Right renal pelvis (tissue), 4 donors: ENCODE data around the gene BMAL1. TPM values are rescaled to one million over a fixed set of nuclear protein-coding genes. Genes with fewer than 3 reads are reported as not detected.

Source experiments
- DNase-seq, 4 donors: peaks; one replicate each; pipeline ENCODE4 v3.0.0-alpha.2; 2013; ENCODE audit warnings: low read depth in 4 of 4, low spot score in 3 of 4, missing footprints in 1 of 4
- polyA plus RNA-seq, 4 donors: library from polyadenylated mRNA; unstranded; fragments of 120-200 nt; gene quantifications; one replicate each; pipeline ENCODE4 v1.2.1, GENCODE V29; 2013; ENCODE audit not compliant: insufficient read length in 4 of 4

Gene BMAL1
- polyA plus RNA-seq, 4 donors = 8.8 to 14.2 (median 11.9) TPM

DNA sequence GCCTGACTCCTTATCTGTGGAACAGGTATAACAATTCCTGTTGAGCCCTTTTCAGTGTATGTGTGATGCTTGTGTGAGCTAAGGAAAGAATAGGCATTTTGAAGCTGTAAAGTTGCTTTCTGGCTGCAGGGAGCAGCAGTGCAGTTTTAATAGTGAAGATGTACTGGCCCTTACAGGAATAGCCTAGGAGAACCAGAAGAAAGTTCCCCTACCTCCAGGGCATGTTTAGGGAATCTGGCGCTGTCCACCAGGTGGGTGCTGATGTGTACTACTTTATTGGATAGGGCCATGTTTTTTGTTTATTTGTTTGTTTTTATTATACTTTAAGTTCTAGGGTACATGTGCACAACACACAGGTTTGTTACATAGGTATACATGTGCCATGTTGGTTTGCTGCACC is 11.5 kb downstream of the BMAL1 start:
- DNase-seq = no peak

DNA sequence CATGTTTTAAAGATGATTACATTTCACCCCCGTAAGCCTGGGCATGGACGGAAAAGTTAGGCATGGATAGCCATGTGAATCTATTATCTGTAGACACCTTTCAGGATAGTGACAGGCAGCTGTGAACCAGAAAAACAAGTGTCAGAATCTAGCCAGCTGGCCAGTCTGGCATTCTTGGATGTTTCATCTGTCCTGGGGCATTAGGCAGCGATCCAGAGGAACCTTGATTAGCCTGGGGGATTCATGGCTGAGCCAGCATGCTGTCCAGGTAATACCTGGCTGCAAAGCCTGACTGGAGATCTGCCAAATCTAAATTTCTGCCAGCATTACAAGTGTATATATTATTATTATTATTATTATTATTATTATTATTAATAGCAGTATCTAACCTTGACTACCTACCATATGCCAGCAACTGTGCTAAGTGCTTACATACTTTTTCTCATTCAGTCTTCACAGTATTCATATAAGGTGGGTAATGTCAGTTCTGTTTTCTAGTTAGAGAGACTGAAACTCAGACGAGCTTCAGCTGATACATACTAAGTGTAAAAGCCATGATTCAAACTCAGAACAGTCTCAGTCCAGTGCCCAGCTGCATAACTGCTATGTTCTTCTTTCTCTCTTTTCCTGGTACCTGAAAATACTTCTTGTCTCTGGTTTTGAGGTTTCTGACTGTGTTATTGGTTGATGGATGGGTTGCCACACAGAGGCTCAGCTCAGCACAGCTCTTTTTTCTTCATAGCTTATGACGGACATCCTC is 12.8 kb downstream of the BMAL1 start:
- no peak for DNase-seq

DNA sequence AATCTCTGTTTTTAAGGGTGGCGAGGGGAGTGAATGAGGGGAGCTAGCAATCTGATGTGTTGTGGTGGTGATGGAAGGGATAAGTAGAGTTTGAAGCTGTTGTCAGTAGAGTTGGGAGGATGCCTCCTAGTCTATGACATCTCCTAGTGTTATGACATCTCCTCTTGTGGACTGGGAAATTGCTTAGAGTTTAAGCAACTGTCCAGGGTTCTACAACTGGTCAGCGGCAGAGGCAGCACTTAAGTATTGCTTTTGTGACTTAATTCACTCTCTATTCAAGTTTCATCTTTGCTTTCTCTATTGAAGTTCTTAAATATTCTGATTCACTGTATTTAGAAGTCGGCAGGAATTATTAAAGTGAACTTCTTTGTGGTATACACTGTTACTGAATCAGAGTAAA is 13.8 kb downstream of the BMAL1 start:
- no peak for DNase-seq

DNA sequence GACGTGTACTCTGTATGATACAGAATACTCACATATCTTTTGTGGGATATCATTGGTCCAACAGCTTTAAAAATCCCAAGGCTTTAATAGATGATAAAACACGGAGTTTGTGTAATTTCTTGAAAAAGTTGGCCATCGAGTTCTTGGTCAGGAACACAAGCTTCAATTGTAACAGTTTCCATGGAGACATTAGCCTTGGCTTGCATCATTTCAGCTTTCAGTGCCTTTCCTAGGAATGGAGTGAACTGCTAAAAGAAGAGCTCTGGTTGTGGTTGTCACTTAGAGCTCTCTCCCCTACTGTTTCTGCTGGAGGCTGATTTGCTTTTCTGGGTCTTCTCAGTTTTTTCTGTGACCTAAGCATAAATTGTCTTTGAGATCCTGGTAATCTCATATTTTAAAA is 14.2 kb downstream of the BMAL1 start:
- DNase-seq = no peak

DNA sequence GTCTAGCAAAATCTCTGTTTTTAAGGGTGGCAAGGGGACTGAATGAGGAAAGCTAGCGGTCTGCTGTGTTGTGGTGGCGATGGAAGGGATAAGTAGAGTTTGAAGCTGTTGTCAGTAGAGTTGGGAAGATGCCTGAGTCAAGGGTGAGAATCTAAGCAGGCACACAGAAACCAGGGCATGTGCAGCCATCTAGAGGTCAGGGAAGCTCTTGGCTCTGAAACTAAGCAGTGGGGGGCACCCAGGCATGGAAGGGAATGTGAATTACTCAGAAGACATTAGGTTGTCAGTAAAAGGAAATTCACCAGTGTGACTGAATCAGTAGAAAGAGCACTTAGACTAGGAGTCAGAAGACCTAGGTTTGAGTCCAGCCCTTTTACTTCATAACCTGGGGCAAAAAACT is 15.4 kb downstream of the BMAL1 start:
- DNase-seq = no peak

DNA sequence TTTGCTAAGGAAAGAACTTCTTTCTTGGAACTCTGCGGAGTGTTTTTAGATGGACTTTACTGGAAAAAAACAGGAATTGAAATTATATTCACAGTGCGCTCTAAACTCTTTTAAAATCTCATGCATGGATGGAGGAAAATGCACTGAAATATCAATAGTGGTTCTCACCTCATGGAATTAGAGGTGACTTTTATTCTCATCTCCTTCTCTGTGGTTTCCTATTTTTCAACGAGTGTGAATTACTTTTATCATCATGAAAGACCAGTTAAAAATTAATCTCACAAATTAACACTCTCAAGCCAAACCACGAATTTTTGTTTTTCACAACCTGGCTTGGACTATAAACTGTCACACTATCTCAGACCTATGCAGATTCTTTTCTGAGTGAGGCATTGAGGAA is 16.6 kb downstream of the BMAL1 start:
- DNase-seq = no peak

DNA sequence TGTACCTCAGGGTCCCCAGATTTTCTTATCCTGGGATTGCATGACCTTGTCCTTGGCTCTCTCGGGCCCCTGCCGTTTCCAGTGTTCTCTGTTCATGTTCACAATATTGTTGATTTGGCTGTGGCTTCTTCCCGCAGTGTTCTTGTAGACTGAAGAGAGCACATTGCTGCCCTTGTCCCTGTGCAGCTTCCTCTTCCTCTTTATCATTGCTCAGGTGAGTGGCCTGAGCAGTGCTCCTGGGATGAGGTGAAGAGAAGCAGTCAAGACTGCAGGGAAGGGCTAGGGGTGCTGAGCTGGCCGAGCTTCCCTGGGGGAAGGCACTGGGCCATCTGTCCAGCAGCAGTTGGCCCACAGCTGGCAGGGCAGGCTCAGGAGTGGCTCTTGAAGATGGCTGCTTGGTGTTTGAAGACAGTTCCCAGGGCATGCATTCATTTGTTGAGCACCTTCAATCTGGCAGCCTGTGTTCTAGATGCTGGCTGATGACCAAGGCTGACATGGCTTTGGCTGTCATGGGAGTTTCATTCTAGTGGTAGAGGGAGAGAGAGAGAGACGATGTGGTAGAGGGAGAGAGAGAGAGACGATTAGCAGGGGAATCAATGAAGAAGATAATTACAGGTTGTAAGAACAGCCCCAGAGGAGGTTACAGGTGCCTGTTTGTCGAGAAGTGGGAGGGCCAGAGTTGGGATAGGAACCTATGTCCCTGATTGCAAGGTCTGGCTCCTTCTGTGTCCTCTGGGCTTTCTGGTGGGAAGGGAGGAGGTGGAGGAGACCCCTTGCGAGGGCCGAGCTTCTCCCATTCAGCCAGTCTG is 17.4 kb downstream of the BMAL1 start:
- DNase-seq = no peak

DNA sequence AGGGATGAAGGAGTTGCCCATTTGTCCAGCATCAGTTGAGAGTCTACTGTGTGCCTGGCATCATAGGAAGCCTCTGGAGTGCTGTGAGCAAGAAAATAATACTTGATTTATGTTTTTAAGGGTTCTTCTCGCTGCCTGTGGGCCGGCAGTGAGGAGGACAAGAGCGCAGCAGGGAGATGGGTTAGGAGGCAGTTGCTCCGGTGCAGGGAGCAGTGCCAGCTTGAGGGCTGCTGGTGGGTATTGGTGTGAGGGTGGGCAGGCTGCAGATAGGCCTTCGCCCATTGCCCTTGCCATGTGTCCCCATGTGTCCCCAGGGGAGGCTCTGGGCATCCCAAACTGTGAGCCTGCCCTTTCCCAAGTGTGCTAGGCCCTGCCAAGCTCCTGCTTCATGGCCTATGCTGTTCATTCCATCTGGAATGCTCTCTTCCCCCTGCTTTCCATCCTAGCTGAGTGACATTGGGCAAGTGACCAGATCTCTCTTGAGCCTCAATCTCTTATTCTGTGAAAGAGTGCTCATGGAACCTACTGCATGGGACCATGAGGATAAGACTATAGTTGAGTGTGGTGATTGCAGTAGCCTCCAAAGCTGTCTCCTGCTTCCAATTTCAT is 19.8 kb downstream of the BMAL1 start:
- no peak for DNase-seq

DNA sequence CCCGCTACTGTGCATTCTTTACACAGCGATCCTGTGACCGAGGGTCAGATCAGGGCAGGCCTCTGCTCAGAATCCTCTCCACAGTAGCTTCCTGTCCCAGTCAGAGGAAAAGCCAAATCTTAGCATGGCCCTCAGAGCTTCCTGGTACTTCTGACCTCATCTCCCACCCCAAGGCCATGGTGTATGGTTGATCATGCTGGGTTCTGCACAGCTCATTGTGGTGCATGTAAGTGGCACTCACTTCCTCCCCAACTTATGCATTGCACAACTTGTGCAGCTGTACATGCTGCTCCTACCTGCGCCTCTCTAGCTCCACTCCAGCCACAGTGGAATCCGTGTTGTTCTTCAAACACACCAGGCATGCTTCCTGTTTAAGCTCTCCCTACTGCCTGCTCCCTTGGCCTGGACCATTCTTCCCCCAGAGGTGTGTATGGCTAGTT is 20.3 kb downstream of the BMAL1 start:
- no peak for DNase-seq

DNA sequence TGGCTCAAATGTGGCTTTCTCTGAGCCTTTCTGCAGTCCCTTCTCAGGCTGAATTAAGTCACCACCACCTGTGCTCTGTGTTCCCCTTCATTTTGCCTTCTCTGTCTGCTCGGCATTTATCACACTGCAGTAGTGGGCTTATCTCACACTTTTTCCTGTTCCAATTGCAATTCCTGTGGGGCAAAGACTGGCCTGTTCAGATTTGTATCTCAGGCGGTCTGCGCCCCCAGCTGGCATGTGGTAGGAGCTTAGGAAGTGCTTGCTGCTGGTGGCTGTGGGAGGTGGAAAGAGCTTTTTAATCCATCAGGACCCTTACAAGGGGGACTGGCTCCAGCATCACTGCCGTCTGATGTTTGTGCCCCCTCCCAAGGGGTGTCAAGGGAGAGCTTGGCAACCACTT is 21.2 kb downstream of the BMAL1 start:
- no peak for DNase-seq

DNA sequence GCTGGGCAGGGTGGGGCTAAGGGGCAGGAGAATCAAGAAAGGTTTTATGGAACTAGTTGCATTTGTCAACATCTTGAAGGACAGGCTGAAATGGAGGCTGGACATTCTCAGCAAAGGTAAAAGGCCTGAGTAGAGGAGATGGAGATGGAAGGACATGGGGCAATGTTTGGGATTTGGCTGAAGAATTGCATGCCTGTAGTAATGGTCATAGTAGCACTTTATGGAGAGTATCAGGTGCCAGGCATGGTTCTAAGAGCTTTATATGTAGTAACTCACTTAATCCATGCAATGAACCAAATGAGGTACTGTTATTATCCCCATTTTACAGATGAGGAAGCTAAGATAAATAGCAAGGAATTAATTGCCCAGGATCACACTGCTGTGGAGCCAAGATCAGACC is 23.9 kb downstream of the BMAL1 start:
- DNase-seq = no peak

DNA sequence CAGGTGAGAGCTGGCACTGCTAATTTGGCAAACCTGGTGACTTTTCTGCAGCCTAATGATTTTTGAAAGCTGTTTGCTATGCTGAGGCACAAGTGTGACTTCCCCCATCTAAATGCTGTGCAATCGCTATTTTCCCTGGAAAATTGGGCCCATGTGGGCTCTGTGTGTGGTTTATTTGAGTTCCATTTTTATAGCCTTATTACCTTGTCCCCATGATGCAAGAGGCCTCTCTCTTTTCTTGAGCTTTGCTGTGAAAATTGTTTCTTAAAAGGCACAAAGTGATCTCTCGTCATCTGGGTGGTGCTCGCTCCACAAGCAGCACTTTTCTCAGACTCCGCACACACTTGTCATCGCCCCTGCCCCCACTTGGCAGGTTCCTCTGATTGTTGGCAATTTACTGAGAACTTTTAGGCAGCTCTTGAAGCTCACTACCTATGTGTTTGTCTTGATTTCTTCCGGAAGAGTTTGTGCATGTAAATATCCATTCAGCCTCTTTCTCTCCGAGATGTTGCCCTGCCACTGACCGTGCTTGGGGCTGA is 24.9 kb downstream of the BMAL1 start:
- no peak for DNase-seq

DNA sequence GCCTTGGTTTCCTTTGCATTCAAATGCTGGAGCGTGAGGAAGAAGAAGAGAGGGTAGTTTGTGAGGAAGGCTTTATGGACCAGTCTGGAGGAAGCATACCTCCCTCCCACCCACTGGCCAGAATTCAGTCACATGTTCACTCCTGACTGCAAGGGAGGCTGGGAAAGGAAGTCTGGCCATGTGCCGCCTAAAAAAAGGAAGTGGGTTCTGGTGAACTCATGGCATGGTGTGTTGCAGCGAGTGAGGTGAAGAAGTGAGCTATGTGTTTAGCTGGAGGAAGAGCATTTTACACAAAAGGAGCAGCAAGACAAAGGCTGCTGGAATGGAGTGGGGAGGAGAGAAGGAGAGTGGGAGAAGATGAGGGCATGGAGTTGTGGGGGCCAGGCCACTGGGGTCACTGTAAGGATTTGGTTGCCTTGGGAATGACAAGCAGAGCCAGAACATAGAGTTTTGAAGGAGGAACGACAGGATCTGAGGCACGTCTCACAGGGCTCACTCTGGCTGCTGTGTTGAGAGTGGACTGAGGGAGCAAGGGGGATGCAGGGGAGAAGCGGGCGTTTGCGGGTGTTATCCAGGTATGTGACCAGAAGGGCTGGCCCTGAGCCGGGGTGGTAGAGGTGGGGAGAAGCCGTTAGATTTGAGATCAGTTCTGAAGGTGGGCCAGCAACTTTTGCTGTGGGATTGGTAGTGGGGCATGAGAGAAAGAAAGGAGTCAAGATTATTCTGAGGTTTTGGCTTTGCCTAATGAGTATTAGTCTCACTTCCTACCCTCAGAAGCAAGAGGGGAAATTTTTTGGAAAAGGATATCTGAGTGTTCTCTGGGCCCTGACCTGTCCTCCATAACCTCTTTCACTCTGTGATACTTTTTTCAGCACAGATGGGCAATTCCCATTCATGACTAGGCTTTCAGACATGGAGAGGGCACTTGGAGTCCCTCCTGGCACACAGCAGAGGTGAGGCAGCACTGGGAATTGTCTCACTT is 26.4 kb downstream of the BMAL1 start:
- no peak for DNase-seq

DNA sequence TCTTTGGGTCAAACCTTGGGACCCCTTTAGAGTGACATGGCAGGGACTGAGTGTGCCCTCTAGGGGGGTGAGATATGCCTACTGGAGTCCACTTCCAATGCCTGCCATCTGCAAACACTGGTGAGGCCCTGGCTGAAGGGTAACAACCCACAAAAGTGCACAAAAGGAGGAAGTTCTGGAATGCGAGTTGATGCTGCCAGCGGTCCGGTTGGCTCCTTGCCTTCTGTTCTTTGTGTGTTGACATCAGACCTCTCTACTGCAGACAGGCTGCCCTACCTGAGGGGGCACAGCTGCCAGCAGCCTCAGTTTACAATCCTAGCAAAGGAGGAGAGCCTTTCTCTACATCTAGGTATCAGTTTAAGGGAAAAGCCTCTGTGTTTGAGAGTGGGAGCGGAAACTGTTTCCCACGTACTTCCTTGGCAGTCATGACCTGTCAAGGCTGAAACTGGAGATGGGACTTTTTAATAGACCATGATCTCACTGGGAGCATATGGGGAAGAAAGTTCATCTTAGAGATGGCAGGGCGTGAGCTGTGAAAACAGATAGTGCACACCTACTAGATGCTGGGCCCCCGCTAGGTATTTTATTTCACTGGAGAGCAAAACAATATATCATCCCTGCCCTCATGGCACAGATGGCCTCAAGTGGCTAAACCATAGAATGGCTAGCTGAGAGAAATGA is 27.2 kb downstream of the BMAL1 start:
- DNase-seq = no peak

DNA sequence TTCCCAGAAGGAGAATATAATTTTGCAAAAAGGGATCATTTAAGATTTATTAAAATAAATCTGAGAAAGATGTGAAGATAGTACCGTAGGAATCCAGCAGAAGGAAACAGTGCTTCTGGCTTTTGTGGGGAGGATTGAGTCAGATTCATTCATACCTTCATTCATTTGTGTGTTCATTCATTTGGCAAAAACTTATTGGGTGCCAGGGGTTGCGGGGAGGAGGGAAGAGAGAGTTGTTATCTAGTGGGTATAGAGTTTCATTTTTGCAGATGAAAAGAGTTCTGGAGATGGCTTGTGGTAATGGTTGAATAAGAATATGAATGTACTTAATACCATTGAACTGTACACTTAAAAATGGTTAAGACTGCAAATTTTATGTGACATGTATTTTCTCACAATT is 31.1 kb downstream of the BMAL1 start:
- no peak for DNase-seq

DNA sequence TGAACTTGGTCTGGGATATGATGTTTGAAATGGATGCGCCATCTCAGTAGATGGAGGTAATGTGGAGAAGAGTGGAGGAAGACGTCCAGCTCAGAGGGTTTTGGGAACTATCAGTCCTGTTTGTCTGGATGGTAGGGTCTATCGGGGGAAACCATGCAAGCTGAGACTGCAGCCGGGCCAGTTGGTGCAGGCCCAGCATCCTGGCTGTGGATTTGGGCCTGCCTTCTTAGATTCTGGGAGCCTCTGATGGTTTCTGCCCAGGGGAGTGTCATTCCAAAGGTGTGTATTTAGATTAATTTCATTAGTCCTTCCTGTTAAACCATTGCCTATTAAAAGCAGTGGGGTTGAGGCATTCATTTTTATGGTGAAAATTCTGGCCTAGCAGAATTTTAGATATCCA is 31.6 kb downstream of the BMAL1 start:
- no peak for DNase-seq

DNA sequence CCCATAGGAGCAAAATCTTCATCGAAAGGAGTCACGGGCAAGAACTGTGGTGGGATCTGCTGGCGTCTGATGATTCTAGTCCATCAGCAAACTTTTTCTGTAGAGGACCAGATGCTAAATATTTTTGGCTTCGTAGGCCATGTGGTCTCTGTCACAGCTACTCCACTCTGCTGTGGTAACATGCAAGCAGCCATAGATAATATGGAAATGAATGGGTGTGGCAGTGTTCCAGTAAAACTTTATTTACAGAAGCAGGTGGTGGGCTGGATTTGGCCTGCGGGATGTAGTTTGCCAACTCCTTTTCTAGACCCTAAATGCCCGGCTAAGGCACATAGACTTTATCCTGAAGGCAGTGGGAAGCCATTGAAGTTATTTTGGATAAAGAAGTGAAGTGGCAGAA is 32.9 kb downstream of the BMAL1 start:
- no peak for DNase-seq

DNA sequence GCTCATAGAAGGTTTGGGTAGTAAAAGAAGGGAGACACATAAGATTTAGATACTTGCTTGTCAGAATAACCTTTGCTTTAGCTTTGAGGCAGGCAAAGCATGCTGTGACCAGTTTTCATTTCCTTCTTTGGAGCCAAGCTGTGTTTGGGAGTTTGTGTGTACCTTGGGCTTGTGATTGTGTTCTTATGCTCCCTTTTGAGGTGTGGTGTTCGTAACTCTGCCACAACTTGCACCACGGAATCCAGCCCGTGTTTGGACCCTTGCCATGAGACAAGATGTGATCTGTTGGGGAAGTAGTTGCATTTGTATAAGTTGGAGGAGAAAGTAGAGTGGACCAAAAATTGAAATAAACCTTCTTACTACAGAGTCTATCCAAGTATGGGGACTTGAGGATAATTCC is 34.0 kb downstream of the BMAL1 start:
- DNase-seq = no peak

DNA sequence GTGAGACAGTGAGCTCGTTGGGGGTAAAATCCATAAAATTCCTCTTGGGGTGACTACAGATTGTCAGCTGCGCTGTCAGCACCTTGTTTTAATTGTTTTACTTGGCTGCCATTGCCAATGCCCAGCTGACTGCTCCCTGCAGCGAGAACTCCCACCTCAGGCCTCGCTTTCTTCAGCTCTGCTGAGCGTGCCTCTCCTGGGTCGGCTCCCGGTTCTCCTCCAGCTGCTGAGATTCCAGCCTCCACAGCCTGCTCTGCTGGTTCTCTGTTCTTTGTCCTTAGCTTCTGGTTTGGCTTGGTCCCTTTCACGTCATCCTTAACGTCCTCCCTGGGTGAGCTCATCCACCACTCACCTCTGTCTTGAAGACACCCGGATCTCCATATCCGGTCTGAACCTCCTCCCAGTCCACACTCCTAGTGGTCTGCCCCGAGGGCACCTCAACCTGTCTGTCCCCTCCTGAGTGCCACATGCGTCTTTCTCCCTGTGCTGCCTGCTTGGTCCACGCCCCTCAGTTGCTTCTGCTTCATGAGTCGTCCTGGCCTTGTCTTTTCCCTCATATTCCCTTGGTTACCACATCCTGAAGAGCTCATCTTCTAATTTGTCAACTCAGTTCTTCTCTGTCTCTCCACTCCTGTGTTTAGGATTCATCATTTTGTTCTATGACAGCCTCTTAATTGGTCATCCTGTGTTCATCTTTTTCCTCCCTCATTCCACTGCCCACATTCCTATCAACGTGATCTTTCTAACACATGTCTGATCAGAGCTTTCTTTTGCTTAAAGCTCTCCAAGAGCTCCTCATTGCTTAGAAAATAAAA is 35.6 kb downstream of the BMAL1 start:
- no peak for DNase-seq
